ENCODE data around the gene FKBP2. TPM values are rescaled to one million over a fixed set of nuclear protein-coding genes. Genes with fewer than 3 reads are reported as not detected.
A peak's percentile ranks its signal among the peaks of the same experiment; 100 is the strongest.

The FKBP2 gene
- total RNA-seq, 1 donor from 2014 or later = 45.5 TPM

- Histone ChIP-seq H3K27me3 (ENCODE audit: low read depth) (no peaks in the 10 kb centered on the region), H3K36me3 (peaks cover 6% of the 10 kb centered on the region), H3K4me3 (no peak overlapping the region), H3K4me1 (peaks cover 10% of the 10 kb centered on the region), H3K27ac (replicated peaks) (no peak overlapping the region), H3K9me3 (replicated peaks) (no peaks in the 10 kb centered on the region)
- no peak for DNase-seq
- intact Hi-C loops (cut with micrococcal nuclease) = no loop called here
- no peak for TF ChIP-seq CTCF (IDR thresholded peaks at IDR 0.05; ENCODE audit: borderline replicate concordance)
Observed at GRCh38 chr11:64219755-64220154, 21.1 kb upstream of the FKBP2 start.

GRCh38 chr11:64220271-64220670, 20.6 kb upstream of the FKBP2 start:
- peaks cover 15% of the 10 kb centered on the region for H3K4me1 ChIP-seq
- no peaks in the 10 kb centered on the region for H3K9me3 ChIP-seq (replicated peaks)
- no peak for TF ChIP-seq CTCF (IDR thresholded peaks at IDR 0.05; ENCODE audit: borderline replicate concordance)
- H3K27ac ChIP-seq (replicated peaks) = no peak overlapping the region
- H3K4me3 ChIP-seq = no peak overlapping the region
- intact Hi-C loops (cut with micrococcal nuclease) = no loop called here
- no peak for DNase-seq
- peaks cover 6% of the 10 kb centered on the region for H3K36me3 ChIP-seq
- no peaks in the 10 kb centered on the region for H3K27me3 ChIP-seq (ENCODE audit: low read depth)

- intact Hi-C loops (cut with micrococcal nuclease) = no loop called here
- Histone ChIP-seq H3K27ac (replicated peaks) (no peak overlapping the region), H3K36me3 (peaks cover 6% of the 10 kb centered on the region), H3K4me1 (peaks cover 20% of the 10 kb centered on the region), H3K4me3 (no peak overlapping the region), H3K9me3 (replicated peaks) (no peaks in the 10 kb centered on the region), H3K27me3 (ENCODE audit: low read depth) (no peaks in the 10 kb centered on the region)
- no peak for TF ChIP-seq CTCF (IDR thresholded peaks at IDR 0.05; ENCODE audit: borderline replicate concordance)
- no peak for DNase-seq
Observed at GRCh38 chr11:64220798-64221197, 20.1 kb upstream of the FKBP2 start.

- Histone ChIP-seq H3K4me1 (peaks cover 37% of the 10 kb centered on the region), H3K27ac (replicated peaks) (no peak overlapping the region), H3K9me3 (replicated peaks) (no peaks in the 10 kb centered on the region), H3K27me3 (ENCODE audit: low read depth) (no peaks in the 10 kb centered on the region), H3K36me3 (peaks cover 6% of the 10 kb centered on the region), H3K4me3 (no peak overlapping the region)
- TF ChIP-seq CTCF (IDR thresholded peaks at IDR 0.05; ENCODE audit: borderline replicate concordance) = no peak
- intact Hi-C loops (cut with micrococcal nuclease) = no loop called here
- DNase-seq = no peak
Observed at GRCh38 chr11:64222651-64223000, 18.3 kb upstream of the FKBP2 start.

- H3K27me3 ChIP-seq (ENCODE audit: low read depth) = no peaks in the 10 kb centered on the region
- peaks cover 42% of the 10 kb centered on the region for H3K4me1 ChIP-seq
- no peak for DNase-seq
Observed at GRCh38 chr11:64223001-64223651, 17.8 kb upstream of the FKBP2 start.

More at GRCh38 chr11:64223001-64223651, 17.8 kb upstream of the FKBP2 start:
- no peak overlapping the region for H3K4me3 ChIP-seq
- TF ChIP-seq CTCF (IDR thresholded peaks at IDR 0.05; ENCODE audit: borderline replicate concordance) = no peak
- H3K9me3 ChIP-seq (replicated peaks) = no peaks in the 10 kb centered on the region
- intact Hi-C loops (cut with micrococcal nuclease) = no loop called here
- H3K36me3 ChIP-seq = peaks cover 6% of the 10 kb centered on the region
- peak overlapping the region; percentile 30 for H3K27ac ChIP-seq (replicated peaks)
